GM06990 (cell line): ENCODE measurements around the gene ANO8.

ENCODE experiments used
- DNase-seq: peaks from one replicate; pipeline ENCODE4 v3.0.0-alpha.2; 2011; ENCODE audit not compliant: insufficient read length; ENCODE audit errors: extremely low read depth
- H3K27me3 ChIP-seq: replicated peaks from 2 replicates; pipeline ENCODE4 v1.6.0; 2011; ENCODE audit warnings: low read length; ENCODE audit not compliant: control insufficient read depth, insufficient read depth
- H3K36me3 ChIP-seq: 2 replicates; pipeline ENCODE4 v1.5.1; 2011; ENCODE audit warnings: low read length; ENCODE audit not compliant: control insufficient read depth, insufficient read depth
- H3K4me3 ChIP-seq: replicated peaks from 2 replicates; pipeline ENCODE4 v1.5.1; 2011; ENCODE audit warnings: low read depth, mild to moderate bottlenecking, control low read depth, low read length
- TF ChIP-seq, protein P1 (sequence below): IDR thresholded peaks from 2 replicates; pipeline ENCODE4 v1.5.1; 2011; ENCODE audit warnings: low read length, control low read depth, mild to moderate bottlenecking, inconsistent platforms; ENCODE audit not compliant: insufficient read depth, poor library complexity, severe bottlenecking

Gene ANO8

DNA sequence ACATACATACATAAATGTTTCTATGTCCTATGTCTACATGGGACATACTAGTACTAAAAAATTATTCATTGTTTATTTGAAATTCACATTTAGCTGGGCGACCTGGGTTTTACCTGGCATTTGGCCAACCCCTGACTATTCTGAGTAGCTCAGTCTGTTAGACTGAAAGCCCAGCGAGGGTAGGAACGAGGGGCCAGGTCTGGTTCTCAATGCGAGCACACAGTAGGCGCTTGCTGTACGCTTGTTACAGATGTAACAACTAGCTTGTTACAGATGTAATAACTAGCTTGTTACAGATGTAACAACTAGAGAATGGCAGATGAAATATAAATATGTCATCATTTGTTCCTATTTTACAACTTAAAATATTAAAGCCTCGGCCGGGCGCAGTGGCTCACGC lies 920 bp upstream of the ANO8 start:
- TF ChIP-seq, protein P1, sequence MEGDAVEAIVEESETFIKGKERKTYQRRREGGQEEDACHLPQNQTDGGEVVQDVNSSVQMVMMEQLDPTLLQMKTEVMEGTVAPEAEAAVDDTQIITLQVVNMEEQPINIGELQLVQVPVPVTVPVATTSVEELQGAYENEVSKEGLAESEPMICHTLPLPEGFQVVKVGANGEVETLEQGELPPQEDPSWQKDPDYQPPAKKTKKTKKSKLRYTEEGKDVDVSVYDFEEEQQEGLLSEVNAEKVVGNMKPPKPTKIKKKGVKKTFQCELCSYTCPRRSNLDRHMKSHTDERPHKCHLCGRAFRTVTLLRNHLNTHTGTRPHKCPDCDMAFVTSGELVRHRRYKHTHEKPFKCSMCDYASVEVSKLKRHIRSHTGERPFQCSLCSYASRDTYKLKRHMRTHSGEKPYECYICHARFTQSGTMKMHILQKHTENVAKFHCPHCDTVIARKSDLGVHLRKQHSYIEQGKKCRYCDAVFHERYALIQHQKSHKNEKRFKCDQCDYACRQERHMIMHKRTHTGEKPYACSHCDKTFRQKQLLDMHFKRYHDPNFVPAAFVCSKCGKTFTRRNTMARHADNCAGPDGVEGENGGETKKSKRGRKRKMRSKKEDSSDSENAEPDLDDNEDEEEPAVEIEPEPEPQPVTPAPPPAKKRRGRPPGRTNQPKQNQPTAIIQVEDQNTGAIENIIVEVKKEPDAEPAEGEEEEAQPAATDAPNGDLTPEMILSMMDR, result no peak
- H3K27me3 ChIP-seq, result no peaks in the 10 kb centered on the region
- no peak overlapping the region for H3K4me3 ChIP-seq
- H3K36me3 ChIP-seq, result no peaks in the 10 kb centered on the region
- DNase-seq, result no peak

DNA sequence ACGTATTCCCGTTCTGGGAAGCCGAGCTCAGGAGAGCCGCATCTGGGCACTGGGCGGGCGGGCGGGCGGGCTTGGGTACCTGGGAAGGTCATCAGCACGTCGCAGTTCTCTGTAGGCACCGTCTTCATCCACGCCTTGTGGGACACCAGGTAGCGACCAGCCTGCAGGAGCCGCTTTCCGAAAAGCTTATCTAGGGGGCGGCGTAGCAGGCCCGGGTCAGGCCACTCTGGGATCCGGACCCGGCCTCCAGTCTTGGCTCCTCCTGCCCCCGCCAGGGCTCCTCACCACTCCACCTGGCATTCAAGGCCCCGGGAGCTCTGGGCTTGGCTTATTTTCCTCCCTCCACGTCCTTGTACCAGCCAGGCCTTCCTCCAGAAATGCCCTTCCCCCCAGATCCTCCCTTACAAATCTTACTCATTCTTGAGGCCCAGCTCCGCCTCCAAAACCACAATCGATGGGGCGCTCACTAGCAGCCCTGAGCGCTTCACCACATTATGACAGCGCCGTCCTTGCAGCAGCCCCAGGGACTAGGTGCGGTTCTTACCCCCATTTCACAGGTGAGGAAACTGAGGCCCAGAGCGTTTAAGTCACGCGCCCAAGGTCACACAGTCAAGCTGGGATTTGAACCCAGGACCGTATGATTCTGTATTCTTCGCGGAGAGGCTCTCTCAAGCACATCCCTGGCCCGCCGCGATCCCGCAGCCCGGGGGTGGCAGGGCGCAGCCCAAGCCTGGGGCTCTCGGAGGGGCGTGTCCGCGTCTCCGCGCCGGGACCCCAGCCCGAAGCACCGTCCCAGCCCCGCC lies 843 bp downstream of the ANO8 start:
- Histone ChIP-seq H3K4me3 (peak overlapping the region; percentile 64), H3K36me3 (no peaks in the 10 kb centered on the region), H3K27me3 (no peaks in the 10 kb centered on the region; the same call in 1 of the 2 replicates)
- DNase-seq, result peak; percentile 62
- TF ChIP-seq, protein P1, result no peak

GRCh38 chr19:17332677-17333581 lies 1.7 kb downstream of the ANO8 start:
- no peaks in the 10 kb centered on the region; the same call in 1 of the 2 replicates for H3K27me3 ChIP-seq
- no peak overlapping the region for H3K4me3 ChIP-seq
- no peak for DNase-seq
- no peaks in the 10 kb centered on the region for H3K36me3 ChIP-seq
- TF ChIP-seq, protein P1, result no peak

DNA sequence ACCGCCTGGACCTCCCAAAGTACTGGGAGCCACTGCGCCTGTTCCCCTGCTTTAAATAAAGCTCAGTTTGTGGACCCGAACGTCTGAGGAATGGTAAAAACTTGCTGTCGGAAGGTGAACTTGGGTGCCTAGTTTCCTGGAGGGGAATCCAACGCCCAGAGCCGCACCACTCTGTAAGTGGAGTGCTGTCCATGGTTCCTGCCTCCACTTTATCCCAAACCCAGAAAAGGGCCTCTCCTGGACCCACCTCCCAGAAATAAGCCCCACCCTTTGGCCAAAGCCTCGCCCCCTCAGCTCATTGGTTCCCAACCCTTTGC lies 2.3 kb downstream of the ANO8 start:
- TF ChIP-seq, protein P1, result no peak
- no peak for DNase-seq
- Histone ChIP-seq H3K4me3 (no peak overlapping the region), H3K36me3 (no peaks in the 10 kb centered on the region), H3K27me3 (no peaks in the 10 kb centered on the region; the same call in 1 of the 2 replicates)

DNA sequence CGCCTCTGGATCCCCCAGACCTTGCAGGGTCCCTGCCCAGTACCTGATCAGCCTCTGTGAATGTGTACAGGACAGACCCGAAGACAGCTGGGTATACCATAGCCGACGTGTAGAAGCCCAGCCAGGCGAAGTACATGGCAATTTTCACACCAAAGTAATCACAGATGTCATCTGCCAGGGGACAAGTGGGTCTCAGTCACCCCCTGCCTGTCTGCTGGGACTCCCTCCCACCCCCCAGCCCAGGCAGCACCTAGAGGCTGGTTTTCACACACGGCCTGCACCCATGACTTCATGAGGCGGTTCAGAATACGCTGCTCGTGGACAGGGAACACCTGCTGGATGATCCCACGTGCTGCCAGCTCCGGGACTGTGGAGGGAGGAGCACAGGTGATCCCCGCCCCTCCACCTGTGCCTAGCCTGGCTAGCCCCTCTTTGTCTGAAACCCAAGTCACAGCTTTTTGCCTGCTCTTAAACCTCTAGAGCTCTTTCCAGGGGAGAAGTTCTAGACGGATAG lies 3.6 kb downstream of the ANO8 start:
- TF ChIP-seq, protein P1, result no peak
- H3K4me3 ChIP-seq, result no peak overlapping the region
- DNase-seq, result no peak
- H3K36me3 ChIP-seq, result no peaks in the 10 kb centered on the region
- H3K27me3 ChIP-seq, result no peaks in the 10 kb centered on the region; the same call in 1 of the 2 replicates
